ENCODE results near the gene SORBS2. TPM values are rescaled to one million over a fixed set of nuclear protein-coding genes. Genes with fewer than 3 reads are reported as not detected.
A peak's percentile ranks its signal among the peaks of the same experiment; 100 is the strongest.
"Not testable (repeated sequence)": the region's sequence is repeated elsewhere in the genome, so short reads cannot be mapped to it uniquely, and the experiment has no call there.

SORBS2 gene, protein sequence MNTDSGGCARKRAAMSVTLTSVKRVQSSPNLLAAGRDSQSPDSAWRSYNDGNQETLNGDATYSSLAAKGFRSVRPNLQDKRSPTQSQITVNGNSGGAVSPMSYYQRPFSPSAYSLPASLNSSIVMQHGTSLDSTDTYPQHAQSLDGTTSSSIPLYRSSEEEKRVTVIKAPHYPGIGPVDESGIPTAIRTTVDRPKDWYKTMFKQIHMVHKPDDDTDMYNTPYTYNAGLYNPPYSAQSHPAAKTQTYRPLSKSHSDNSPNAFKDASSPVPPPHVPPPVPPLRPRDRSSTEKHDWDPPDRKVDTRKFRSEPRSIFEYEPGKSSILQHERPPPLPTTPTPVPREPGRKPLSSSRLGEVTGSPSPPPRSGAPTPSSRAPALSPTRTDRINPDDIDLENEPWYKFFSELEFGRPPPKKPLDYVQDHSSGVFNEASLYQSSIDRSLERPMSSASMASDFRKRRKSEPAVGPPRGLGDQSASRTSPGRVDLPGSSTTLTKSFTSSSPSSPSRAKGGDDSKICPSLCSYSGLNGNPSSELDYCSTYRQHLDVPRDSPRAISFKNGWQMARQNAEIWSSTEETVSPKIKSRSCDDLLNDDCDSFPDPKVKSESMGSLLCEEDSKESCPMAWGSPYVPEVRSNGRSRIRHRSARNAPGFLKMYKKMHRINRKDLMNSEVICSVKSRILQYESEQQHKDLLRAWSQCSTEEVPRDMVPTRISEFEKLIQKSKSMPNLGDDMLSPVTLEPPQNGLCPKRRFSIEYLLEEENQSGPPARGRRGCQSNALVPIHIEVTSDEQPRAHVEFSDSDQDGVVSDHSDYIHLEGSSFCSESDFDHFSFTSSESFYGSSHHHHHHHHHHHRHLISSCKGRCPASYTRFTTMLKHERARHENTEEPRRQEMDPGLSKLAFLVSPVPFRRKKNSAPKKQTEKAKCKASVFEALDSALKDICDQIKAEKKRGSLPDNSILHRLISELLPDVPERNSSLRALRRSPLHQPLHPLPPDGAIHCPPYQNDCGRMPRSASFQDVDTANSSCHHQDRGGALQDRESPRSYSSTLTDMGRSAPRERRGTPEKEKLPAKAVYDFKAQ (N-terminal part only)
- total RNA-seq (10 to 100 TPM; 49.1 to 71.4 TPM), polyA plus RNA-seq (ENCODE audit: insufficient read length in 2 of 2) (10 to 100 TPM; 61.4 to 83.5 TPM)
- long read RNA-seq, donor 1, full-length matches to known transcripts, result 16 of 16 reads
- long read RNA-seq, donor 1, partial matches to known transcripts, result 0 of 16 reads
- long read RNA-seq, donor 1, other reads (novel, unspliced or antisense), result 0 of 16 reads
- long read RNA-seq, donor 2, partial matches to known transcripts, result 0 of 4 reads
- long read RNA-seq, donor 2, other reads (novel, unspliced or antisense), result 0 of 4 reads
- long read RNA-seq, donor 3, partial matches to known transcripts, result 0 of 9 reads
- long read RNA-seq, donor 3, other reads (novel, unspliced or antisense), result 0 of 9 reads
- long read RNA-seq, donor 4, full-length matches to known transcripts, result 4 of 4 reads
- long read RNA-seq, donor 4, partial matches to known transcripts, result 0 of 4 reads
- long read RNA-seq, donor 4, other reads (novel, unspliced or antisense), result 0 of 4 reads

DNA sequence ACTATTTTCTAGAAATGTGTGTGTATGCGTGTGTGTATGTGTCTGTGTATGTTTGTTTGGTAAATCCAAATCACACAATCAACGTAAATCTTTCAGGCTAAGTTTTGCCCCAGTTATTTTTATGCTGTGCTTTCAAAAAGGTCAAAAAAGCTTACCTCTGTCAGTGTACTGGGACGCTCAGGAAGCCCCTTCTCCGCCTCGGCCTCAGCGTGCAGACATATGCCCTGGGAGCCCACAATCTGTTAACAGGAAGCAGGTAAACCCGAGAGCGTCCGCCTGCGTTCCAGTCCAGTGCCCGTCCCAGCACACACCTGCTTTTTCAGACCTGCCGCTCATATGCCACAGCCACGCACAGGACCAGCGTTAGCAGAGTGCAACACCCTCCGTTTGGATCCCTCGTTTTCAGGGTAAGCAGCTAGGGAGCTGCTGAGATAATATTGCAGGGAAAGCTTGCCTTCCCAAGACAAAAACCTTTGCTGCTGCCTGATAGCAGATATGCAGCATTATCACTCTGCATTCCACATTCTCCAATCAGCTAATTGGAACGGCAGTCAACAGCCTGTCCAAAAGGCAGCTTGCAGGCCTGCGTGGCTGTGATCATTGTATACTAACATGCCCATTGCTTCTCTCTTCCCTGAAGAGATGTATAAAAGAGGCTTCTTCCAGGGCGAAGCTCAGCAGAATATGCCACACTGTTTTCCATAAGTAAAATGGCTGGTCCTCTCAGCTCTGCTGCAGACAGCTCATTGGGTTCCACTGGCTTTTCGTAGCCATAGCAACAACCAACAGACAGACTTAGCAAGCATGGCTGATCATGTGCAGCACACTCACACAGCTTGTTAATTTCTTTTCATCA is at the start of gene SORBS2:
Gene SORBS2 (minus strand): TSS at position 686 of the 856 bp plus-strand sequence. CDS start 121,623 bp downstream, outside the sequence.
- peaks cover 6% of the 10 kb centered on the region for H3K4me1 ChIP-seq (ENCODE audit: control insufficient read depth, insufficient read depth, low read length)
- 13% methylated on average over 17 of the region's 20 CpGs for WGBS (ENCODE audit: insufficient coverage)
- H3K36me3 ChIP-seq (ENCODE audit: control insufficient read depth, insufficient read depth, low read length), result no peaks in the 10 kb centered on the region
- no peaks in the 10 kb centered on the region for H3K27me3 ChIP-seq (ENCODE audit: control insufficient read depth, insufficient read depth, low read length)
- peak in 3 of 6 donors; percentile 81 to 98 (median 95) for DNase-seq (ENCODE audit: low read depth in 4 of 6, low spot score in 6 of 6)
- H3K4me3 ChIP-seq (ENCODE audit: low read depth, low read length), result peak within 1 kb of the TSS; percentile 50
- H3K9me3 ChIP-seq (ENCODE audit: control insufficient read depth, insufficient read depth, low read length), result no peaks in the 10 kb centered on the region
- peak within 1 kb of the TSS; percentile 92 for H3K27ac ChIP-seq (ENCODE audit: low read depth, low read length)

DNA sequence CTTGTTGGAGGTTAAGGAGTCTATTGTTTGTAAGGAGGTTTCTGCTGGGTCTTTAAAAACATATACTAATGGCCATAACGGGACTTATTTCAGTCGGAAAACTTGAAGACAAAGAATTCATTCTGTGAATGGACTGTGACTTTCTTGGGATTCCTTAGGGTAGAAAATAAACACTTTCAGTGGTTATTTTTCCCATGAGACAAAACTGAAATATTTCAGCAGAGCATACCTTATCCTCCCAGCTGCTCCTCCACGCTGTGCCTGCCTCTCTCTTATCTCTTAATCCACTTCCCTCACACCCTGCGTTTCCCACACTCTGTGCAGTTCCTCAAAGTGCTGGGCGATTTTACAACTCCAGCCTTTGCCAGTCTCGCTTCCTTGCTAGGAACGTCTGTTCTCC is 47.1 kb upstream of the SORBS2 start:
- no peaks in the 10 kb centered on the region for H3K4me1 ChIP-seq (ENCODE audit: control insufficient read depth, insufficient read depth, low read length)
- DNase-seq (ENCODE audit: low read depth in 4 of 6, low spot score in 6 of 6), result no peak
- H3K36me3 ChIP-seq (ENCODE audit: control insufficient read depth, insufficient read depth, low read length), result no peaks in the 10 kb centered on the region
- no peaks in the 10 kb centered on the region for H3K27me3 ChIP-seq (ENCODE audit: control insufficient read depth, insufficient read depth, low read length)
- no peak overlapping the region for H3K27ac ChIP-seq (ENCODE audit: low read depth, low read length)
- no peaks in the 10 kb centered on the region for H3K9me3 ChIP-seq (ENCODE audit: control insufficient read depth, insufficient read depth, low read length)
- 73% methylated on average over 5 of the region's 7 CpGs for WGBS (ENCODE audit: insufficient coverage)
- no peak overlapping the region for H3K4me3 ChIP-seq (ENCODE audit: low read depth, low read length)

DNA sequence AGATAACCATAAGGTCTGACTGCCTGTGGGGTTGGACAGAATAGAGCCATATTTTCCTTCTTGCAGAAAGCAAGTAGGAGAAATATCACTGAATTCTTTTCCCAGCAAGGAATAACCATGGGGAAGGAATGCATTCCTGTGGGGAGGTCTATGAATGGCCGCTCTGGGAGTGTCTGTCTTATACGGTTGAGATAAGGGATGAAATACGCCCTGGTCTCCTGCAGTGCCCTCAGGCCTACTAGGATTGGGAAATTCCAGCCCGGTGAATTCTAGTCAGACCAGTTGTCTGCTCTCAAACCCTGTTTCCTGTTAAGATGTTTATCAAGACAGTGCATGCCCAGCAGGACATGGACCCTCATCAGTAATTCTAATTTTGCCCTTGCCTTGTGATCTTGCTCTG is 45.6 kb upstream of the SORBS2 start:
- not testable (repeated sequence) for H3K27me3 ChIP-seq (ENCODE audit: control insufficient read depth, insufficient read depth, low read length); H3K4me1 ChIP-seq (ENCODE audit: control insufficient read depth, insufficient read depth, low read length); H3K4me3 ChIP-seq (ENCODE audit: low read depth, low read length); DNase-seq (ENCODE audit: low read depth in 4 of 6, low spot score in 6 of 6); H3K27ac ChIP-seq (ENCODE audit: low read depth, low read length); H3K9me3 ChIP-seq (ENCODE audit: control insufficient read depth, insufficient read depth, low read length); H3K36me3 ChIP-seq (ENCODE audit: control insufficient read depth, insufficient read depth, low read length)
- WGBS (ENCODE audit: insufficient coverage), result 83% methylated on average over 2 of the region's 4 CpGs

DNA sequence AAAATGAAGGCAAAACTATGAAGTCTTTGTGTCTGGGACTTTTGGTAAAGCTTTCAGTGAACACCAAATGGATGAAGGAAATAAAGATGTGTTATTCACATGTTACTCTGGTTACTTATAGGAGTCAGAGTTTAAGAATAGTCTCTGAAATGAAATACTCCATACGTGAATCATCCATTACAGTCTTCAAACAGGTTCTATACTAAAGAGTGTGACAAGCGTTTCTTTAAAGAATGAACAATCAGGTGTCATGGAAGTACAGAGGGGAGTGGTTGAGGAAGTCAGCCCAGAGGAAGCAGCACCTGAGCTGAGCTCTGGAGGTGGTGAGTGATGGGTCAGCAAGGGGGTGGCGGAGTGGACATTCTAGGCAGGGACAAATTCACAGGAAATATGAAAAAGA is 41.8 kb upstream of the SORBS2 start:
- Histone ChIP-seq H3K36me3 (ENCODE audit: control insufficient read depth, insufficient read depth, low read length) (no peaks in the 10 kb centered on the region), H3K4me1 (ENCODE audit: control insufficient read depth, insufficient read depth, low read length) (no peaks in the 10 kb centered on the region), H3K4me3 (ENCODE audit: low read depth, low read length) (no peak overlapping the region), H3K9me3 (ENCODE audit: control insufficient read depth, insufficient read depth, low read length) (no peaks in the 10 kb centered on the region), H3K27me3 (ENCODE audit: control insufficient read depth, insufficient read depth, low read length) (no peaks in the 10 kb centered on the region), H3K27ac (ENCODE audit: low read depth, low read length) (no peak overlapping the region)
- DNase-seq (ENCODE audit: low read depth in 4 of 6, low spot score in 6 of 6), result no peak
- whole genome bisulfite sequencing (ENCODE audit: insufficient coverage), result 100% methylated on average over 1 of the region's 3 CpGs

DNA sequence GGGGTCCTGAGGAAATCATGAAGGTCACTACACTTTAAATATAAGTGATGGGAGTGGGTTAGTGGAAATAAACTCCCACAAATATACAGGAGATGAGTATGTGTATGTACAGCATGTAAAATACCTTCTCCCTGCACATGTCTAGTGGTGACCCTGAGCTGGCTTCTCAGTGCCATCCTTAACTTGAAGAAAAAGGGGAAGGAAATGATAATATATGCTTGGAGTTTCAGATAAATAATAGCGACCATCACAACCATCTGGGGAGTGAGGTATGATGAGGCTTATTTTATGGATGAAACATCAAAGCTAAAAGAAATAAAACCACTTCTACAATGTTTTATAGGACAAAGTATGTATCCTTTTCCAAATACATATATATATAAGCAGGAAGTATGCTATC is 41.0 kb upstream of the SORBS2 start:
- H3K9me3 ChIP-seq (ENCODE audit: control insufficient read depth, insufficient read depth, low read length), result no peaks in the 10 kb centered on the region
- DNase-seq (ENCODE audit: low read depth in 4 of 6, low spot score in 6 of 6), result no peak
- H3K27me3 ChIP-seq (ENCODE audit: control insufficient read depth, insufficient read depth, low read length), result no peaks in the 10 kb centered on the region
- no peak overlapping the region for H3K4me3 ChIP-seq (ENCODE audit: low read depth, low read length)
- WGBS (ENCODE audit: insufficient coverage), result no CpG with 5 or more reads among the region's 1 CpG
- no peaks in the 10 kb centered on the region for H3K4me1 ChIP-seq (ENCODE audit: control insufficient read depth, insufficient read depth, low read length)
- H3K27ac ChIP-seq (ENCODE audit: low read depth, low read length), result no peak overlapping the region
- no peaks in the 10 kb centered on the region for H3K36me3 ChIP-seq (ENCODE audit: control insufficient read depth, insufficient read depth, low read length)

- no peaks in the 10 kb centered on the region for H3K36me3 ChIP-seq (ENCODE audit: control insufficient read depth, insufficient read depth, low read length)
- H3K4me1 ChIP-seq (ENCODE audit: control insufficient read depth, insufficient read depth, low read length), result no peaks in the 10 kb centered on the region
- H3K27me3 ChIP-seq (ENCODE audit: control insufficient read depth, insufficient read depth, low read length), result no peaks in the 10 kb centered on the region
- 100% methylated on average over 1 of the region's 8 CpGs for WGBS (ENCODE audit: insufficient coverage)
- peak in 1 of 6 donors; percentile 75 for DNase-seq (ENCODE audit: low read depth in 4 of 6, low spot score in 6 of 6)
- H3K27ac ChIP-seq (ENCODE audit: low read depth, low read length), result no peak overlapping the region
- no peaks in the 10 kb centered on the region for H3K9me3 ChIP-seq (ENCODE audit: control insufficient read depth, insufficient read depth, low read length)
- no peak overlapping the region for H3K4me3 ChIP-seq (ENCODE audit: low read depth, low read length)
These were observed 37.9 kb upstream of the SORBS2 start for GRCh38 chr4:185849664-185850550.

GRCh38 chr4:185847352-185848097 is 35.5 kb upstream of the SORBS2 start:
- no peaks in the 10 kb centered on the region for H3K9me3 ChIP-seq (ENCODE audit: control insufficient read depth, insufficient read depth, low read length)
- H3K27me3 ChIP-seq (ENCODE audit: control insufficient read depth, insufficient read depth, low read length), result no peaks in the 10 kb centered on the region
- H3K27ac ChIP-seq (ENCODE audit: low read depth, low read length), result no peak overlapping the region
- no peaks in the 10 kb centered on the region for H3K36me3 ChIP-seq (ENCODE audit: control insufficient read depth, insufficient read depth, low read length)
- peak in 1 of 6 donors; percentile 53 for DNase-seq (ENCODE audit: low read depth in 4 of 6, low spot score in 6 of 6)
- H3K4me3 ChIP-seq (ENCODE audit: low read depth, low read length), result no peak overlapping the region
- no peaks in the 10 kb centered on the region for H3K4me1 ChIP-seq (ENCODE audit: control insufficient read depth, insufficient read depth, low read length)
- WGBS (ENCODE audit: insufficient coverage), result 65% methylated on average over 13 of the region's 13 CpGs

All from spinal cord (tissue), 10 donors.